Transverse colon (tissue), 4 donors: ENCODE data around the gene PRTN3.

ENCODE experiments used
- POLR2A ChIP-seq: fragments of 450-650 bp; IDR thresholded peaks from one replicate; pipeline ENCODE4 v1.6.1; 2016; ENCODE audit warnings: antibody characterized with exemption, mild to moderate bottlenecking, moderate library complexity
- POLR2AphosphoS5 ChIP-seq, 3 donors: sonication (generic); formaldehyde crosslinking; IDR thresholded peaks; one replicate each; pipeline ENCODE4 v1.6.1; 2016; ENCODE audit warnings: antibody characterized with exemption in 3 of 3
- TF ChIP-seq, protein P1 (sequence below), 5 experiments: fragments of 200-600 bp in 3 of 5; fragments of 450-650 bp in 2 of 5; sonication (generic) in 3 of 5; IDR thresholded peaks; 1 replicate in 2 of 5; 2 replicates in 3 of 5; pipeline ENCODE4 v1.5.1; 2016 to 2017; ENCODE audit warnings: antibody characterized with exemption in 5 of 5, inconsistent platforms in 3 of 5, mild to moderate bottlenecking in 2 of 5, moderate library complexity in 1 of 5

DNA sequence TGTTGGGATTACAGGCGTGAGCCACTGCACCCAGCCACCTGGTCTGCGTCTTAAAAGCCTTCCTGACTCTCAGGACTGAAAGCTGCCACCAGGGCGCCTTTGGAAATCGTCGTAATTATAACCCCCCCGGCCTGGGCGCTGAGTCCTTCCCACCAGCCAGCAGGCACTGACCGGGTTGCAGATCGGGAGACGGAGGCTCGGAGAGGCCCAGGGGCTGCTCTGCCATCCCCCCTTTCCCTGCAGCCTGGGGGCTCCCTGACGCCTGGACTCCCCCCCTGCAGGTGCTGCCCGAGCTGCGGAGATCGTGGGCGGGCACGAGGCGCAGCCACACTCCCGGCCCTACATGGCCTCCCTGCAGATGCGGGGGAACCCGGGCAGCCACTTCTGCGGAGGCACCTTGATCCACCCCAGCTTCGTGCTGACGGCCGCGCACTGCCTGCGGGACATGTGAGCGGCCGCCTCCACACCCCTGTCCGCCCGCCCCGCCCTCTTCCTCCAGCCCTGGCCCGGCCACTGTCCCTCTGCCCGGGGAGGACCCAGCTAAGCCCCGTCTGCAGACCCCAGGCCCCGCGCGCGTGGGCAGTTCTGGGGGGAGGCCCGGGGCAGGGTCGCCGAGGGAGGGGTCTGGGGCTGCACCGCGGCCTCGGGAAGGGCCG, 2.5 kb downstream of the PRTN3 start:
- TF ChIP-seq, protein P1, sequence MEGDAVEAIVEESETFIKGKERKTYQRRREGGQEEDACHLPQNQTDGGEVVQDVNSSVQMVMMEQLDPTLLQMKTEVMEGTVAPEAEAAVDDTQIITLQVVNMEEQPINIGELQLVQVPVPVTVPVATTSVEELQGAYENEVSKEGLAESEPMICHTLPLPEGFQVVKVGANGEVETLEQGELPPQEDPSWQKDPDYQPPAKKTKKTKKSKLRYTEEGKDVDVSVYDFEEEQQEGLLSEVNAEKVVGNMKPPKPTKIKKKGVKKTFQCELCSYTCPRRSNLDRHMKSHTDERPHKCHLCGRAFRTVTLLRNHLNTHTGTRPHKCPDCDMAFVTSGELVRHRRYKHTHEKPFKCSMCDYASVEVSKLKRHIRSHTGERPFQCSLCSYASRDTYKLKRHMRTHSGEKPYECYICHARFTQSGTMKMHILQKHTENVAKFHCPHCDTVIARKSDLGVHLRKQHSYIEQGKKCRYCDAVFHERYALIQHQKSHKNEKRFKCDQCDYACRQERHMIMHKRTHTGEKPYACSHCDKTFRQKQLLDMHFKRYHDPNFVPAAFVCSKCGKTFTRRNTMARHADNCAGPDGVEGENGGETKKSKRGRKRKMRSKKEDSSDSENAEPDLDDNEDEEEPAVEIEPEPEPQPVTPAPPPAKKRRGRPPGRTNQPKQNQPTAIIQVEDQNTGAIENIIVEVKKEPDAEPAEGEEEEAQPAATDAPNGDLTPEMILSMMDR (IDR thresholded peaks at IDR 0.05) = peak in 1 of 5 experiments; percentile 17
- no peak for TF ChIP-seq POLR2A
- no peak for TF ChIP-seq POLR2AphosphoS5 (IDR thresholded peaks at IDR 0.05)
